Measurements from ENCODE around the gene MYH14. TPM values are rescaled to one million over a fixed set of nuclear protein-coding genes. Genes with fewer than 3 reads are reported as not detected.

MYH14 gene
- total RNA-seq, 6 donors from 2014 or later = 145 to 351 (median 208) TPM

DNA sequence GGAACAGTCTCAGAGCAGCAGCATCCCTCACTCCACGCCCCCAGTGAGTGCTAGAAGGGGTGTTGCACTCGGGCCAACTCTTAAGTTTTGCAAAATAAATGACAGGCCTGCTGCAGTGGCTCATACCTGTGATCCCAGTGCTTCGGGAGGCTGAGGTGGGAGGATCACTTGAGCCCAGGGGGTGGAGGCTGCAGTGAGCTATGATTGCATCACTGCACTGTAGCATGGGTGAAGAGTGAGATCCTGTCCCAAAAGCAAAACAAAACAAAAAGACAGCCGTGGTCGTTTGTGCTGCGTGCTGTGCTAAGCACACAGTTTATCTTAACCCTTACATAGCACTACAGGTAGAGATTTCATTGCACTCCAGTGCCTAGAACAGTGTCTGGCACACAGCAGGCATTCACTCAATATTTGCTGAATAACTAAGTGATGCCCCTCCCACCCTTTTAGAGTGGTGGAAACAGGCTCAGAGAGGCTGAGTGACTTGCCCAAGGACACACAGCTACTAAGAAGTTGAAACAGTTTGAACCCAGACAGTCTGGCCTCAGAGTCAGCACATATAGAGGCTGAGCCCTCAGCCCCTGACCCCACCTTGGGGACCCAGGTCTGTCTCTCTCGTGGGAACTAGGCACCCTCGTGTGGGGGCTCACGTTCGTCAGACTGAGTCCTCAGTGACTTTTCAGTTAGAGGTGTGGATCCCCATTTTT, 107.5 kb downstream of the MYH14 start:
- Histone ChIP-seq H3K9me3 (no peaks in the 10 kb centered on the region), H3K4me3 (no peak overlapping the region), H3K27me3 (peaks cover 0 to 38% (median 22%) of the 10 kb centered on the region in 4 donors), H3K36me3 (peaks cover 0 to 9% (median 7%) of the 10 kb centered on the region in 4 donors), H3K27ac (no peak overlapping the region), H3K4me1 (peaks cover 3 to 30% (median 12%) of the 10 kb centered on the region in 4 donors)
- ATAC-seq (ENCODE audit: low FRiP score in 2 of 2) (no peak), DNase-seq (no peak)
- TF ChIP-seq EP300 (IDR thresholded peaks at IDR 0.05) = no peak
- no peak for TF ChIP-seq POLR2AphosphoS5 (IDR thresholded peaks at IDR 0.05)
- TF ChIP-seq, protein P1, sequence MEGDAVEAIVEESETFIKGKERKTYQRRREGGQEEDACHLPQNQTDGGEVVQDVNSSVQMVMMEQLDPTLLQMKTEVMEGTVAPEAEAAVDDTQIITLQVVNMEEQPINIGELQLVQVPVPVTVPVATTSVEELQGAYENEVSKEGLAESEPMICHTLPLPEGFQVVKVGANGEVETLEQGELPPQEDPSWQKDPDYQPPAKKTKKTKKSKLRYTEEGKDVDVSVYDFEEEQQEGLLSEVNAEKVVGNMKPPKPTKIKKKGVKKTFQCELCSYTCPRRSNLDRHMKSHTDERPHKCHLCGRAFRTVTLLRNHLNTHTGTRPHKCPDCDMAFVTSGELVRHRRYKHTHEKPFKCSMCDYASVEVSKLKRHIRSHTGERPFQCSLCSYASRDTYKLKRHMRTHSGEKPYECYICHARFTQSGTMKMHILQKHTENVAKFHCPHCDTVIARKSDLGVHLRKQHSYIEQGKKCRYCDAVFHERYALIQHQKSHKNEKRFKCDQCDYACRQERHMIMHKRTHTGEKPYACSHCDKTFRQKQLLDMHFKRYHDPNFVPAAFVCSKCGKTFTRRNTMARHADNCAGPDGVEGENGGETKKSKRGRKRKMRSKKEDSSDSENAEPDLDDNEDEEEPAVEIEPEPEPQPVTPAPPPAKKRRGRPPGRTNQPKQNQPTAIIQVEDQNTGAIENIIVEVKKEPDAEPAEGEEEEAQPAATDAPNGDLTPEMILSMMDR (IDR thresholded peaks at IDR 0.05) = no peak
- no peak for TF ChIP-seq POLR2A (IDR thresholded peaks at IDR 0.05)
- 44 to 46% methylated on average over 8 to 10 of the region's 10 CpGs for WGBS, 2 donors

DNA sequence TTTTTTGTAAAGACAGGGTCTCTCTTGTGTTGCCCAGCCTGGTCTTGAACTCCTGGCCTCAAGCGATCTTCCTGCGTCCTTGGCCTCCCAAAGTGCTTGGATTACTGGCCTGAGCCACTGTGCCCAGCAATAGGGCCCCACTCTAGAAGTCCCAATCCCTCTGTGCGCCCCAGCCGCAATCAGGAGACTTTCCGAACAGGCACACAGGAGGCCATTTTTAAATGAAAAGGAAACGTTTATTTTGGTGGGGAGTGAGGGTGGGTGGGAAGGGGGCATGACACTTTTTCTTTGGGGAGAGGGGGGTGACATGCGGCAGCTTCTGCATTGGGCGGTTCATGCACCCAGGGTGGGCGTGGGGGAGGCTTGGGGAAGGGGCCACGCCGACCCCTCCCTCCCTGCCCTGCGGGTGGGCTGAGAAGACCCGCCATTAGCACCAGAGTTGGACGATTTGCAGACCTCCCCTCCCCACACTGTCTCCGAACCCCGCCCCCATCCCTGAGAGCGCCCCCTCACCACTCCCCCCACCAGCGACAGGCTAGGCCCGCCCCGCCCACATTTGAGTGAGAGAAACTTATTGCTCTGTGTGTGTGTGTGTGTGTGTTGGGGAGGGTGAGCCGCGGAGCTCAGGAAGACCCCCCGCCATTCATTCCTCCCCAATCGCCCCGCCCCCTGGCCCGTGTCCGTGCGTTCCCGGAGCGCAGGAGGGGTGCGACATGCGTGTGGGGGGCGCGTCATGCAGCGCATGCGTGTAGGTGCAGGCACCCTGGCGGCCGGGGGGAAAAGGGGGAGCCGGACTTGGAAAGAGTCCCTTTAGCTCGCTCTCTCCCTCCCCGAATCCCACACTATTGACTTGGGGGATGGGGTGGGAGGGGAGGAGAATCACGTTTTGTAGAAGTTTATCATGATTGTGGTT, 108.6 kb downstream of the MYH14 start:
- Histone ChIP-seq H3K9me3 (no peaks in the 10 kb centered on the region), H3K27me3 (peaks cover 0 to 38% (median 23%) of the 10 kb centered on the region in 4 donors), H3K4me3 (no peak overlapping the region), H3K27ac (no peak overlapping the region), H3K4me1 (peaks cover 3 to 30% (median 12%) of the 10 kb centered on the region in 4 donors), H3K36me3 (peaks cover 0 to 9% (median 5%) of the 10 kb centered on the region in 4 donors)
- DNase-seq = peak in 1 of 2 donors; percentile 79
- no peak for ATAC-seq (ENCODE audit: low FRiP score in 2 of 2)
- 6 to 12% methylated on average over 15 to 28 of the region's 42 CpGs for WGBS, 2 donors
- TF ChIP-seq, protein P1 (IDR thresholded peaks at IDR 0.05) = no peak
- TF ChIP-seq EP300 (IDR thresholded peaks at IDR 0.05) (no peak), POLR2A (IDR thresholded peaks at IDR 0.05) (no peak), POLR2AphosphoS5 (IDR thresholded peaks at IDR 0.05) (no peak)

DNA sequence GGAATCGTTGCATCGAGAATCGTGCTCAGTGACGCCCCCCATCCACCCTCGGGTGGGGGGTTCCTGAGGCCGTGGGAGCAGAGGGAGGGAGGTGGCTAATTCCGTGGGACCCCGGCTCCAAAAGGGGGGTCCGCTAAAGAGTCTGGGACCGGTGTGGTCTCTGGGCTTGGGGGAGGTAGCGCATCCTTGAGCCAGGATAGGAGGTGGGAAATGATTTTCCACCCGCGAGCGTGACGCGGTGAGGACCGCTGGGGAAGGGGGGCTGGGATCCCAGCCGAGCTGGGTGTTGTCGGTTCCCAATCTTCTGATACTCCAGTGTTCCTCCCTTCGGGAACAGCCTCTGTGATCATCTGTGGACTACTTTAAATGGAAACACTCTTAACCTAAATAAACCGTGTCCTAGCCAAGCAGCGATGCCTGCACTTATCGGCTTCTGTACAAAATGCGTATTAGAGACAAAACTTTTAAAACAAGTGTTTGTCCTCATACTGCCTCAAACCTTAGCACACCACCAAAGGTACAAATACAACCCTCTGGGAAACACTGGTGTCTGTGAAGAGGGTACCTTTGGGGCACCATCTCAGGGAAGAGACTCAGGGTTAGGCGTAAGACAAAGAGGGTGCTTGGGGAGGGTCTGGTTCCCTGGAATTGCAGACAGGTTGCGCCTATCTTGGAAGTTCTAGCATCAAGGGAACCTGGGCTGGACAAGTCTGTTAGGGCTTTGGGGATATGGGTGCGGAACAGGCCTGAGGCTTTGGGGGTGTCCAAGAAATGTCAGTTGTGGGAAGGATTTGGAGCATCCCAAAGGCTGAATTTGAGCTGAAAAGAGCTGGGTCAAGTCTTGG, 109.8 kb downstream of the MYH14 start:
- Histone ChIP-seq H3K27me3 (peaks cover 0 to 38% (median 23%) of the 10 kb centered on the region in 4 donors), H3K4me3 (no peak overlapping the region), H3K9me3 (no peaks in the 10 kb centered on the region), H3K36me3 (peaks cover 0 to 9% (median 4%) of the 10 kb centered on the region in 4 donors), H3K4me1 (peaks cover 3 to 30% (median 12%) of the 10 kb centered on the region in 4 donors), H3K27ac (no peak overlapping the region)
- TF ChIP-seq POLR2A (IDR thresholded peaks at IDR 0.05) = no peak
- TF ChIP-seq POLR2AphosphoS5 (IDR thresholded peaks at IDR 0.05) = no peak
- TF ChIP-seq, protein P1 (IDR thresholded peaks at IDR 0.05) = no peak
- WGBS, 2 donors = 7 to 11% methylated on average over 16 to 20 of the region's 27 CpGs
- ATAC-seq (ENCODE audit: low FRiP score in 2 of 2) (no peak), DNase-seq (no peak)

DNA sequence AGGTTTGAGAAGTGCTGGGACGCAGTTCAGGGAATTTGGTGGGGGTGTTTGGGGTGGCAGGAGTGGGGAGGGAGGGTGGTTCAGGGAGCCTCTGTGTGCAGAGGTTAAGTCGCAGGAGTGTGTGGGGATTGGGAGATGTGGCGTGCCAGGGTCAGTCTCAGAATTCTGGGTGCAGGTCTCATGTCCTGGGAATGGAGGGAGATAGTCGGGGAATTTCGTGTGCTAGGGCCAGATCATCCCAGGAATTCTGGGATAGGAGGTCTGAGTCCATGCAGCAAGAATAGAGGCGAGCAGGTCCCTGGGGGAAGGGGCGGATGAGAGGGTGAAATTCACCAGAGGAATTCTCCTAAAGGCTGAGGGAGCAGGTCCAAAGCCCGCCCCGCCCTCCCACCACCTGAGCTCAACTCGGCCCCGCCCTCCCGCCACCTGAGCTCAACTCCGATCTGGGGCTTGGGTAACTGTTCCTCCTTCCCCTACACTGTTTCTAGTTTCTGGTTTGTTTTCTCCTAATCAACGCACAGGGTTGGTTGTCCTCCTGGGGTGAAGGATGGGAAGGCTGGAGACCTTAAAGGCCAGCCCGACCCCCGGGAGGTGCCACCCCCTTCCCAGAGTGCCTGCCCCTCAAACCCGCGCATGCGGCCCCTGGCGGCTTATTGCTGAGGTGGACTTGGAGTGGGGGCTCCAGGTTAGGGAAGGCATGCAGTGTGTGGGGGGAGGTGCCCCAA, 110.6 kb downstream of the MYH14 start:
- 5 to 6% methylated on average over 16 to 20 of the region's 20 CpGs for WGBS, 2 donors
- TF ChIP-seq, protein P1 (IDR thresholded peaks at IDR 0.05) = no peak
- TF ChIP-seq POLR2AphosphoS5 (IDR thresholded peaks at IDR 0.05) (no peak), POLR2A (IDR thresholded peaks at IDR 0.05) (no peak), EP300 (IDR thresholded peaks at IDR 0.05) (no peak)
- DNase-seq = peak in 1 of 2 donors; percentile 66
- no peak overlapping the region for H3K4me3 ChIP-seq
- H3K9me3 ChIP-seq = no peaks in the 10 kb centered on the region
- H3K27me3 ChIP-seq = peaks cover 0 to 38% (median 23%) of the 10 kb centered on the region in 4 donors
- peaks cover 3 to 30% (median 12%) of the 10 kb centered on the region in 4 donors for H3K4me1 ChIP-seq
- no peak for ATAC-seq (ENCODE audit: low FRiP score in 2 of 2)
- no peak overlapping the region for H3K27ac ChIP-seq
- peaks cover 0 to 7% (median 2%) of the 10 kb centered on the region in 4 donors for H3K36me3 ChIP-seq
